ENCODE data around the gene FGFR2.

The FGFR2 gene

GRCh38 chr10:121465215-121465614, 133.0 kb downstream of the FGFR2 start:
- H3K4me2 ChIP-seq (ENCODE audit: low read length) = no peak overlapping the region
- no peaks in the 10 kb centered on the region for H3K36me3 ChIP-seq (replicated peaks; ENCODE audit: low read depth, low read length)
- no peak overlapping the region for H3K4me3 ChIP-seq (ENCODE audit: low read length)
- H3K27me3 ChIP-seq (ENCODE audit: low read depth, low read length) = no peaks in the 10 kb centered on the region
- H3K4me1 ChIP-seq (ENCODE audit: low read length) = peaks cover 33% of the 10 kb centered on the region
- TF ChIP-seq CTCF (IDR thresholded peaks at IDR 0.05; ENCODE audit: low read depth, low read length) = no peak
- TF ChIP-seq EZH2phosphoT487 (IDR thresholded peaks at IDR 0.05; ENCODE audit: low read depth) = no peak
- no peak overlapping the region for H3K27ac ChIP-seq (ENCODE audit: low read length)
- H3K79me2 ChIP-seq (ENCODE audit: low read length) = no peaks in the 10 kb centered on the region
- H4K20me1 ChIP-seq (ENCODE audit: insufficient read depth, low read length) = no peaks in the 10 kb centered on the region
- H2AFZ ChIP-seq (ENCODE audit: low read depth, low read length) = no peak overlapping the region
- H3K9me3 ChIP-seq (ENCODE audit: insufficient read depth, low read length) = no peaks in the 10 kb centered on the region
- no peak overlapping the region for H3K9ac ChIP-seq (ENCODE audit: low read length)

GRCh38 chr10:121464517-121464916, 133.7 kb downstream of the FGFR2 start:
- peaks cover 26% of the 10 kb centered on the region for H3K4me1 ChIP-seq (ENCODE audit: low read length)
- H4K20me1 ChIP-seq (ENCODE audit: insufficient read depth, low read length) = no peaks in the 10 kb centered on the region
- H3K9me3 ChIP-seq (ENCODE audit: insufficient read depth, low read length) = no peaks in the 10 kb centered on the region
- H3K79me2 ChIP-seq (ENCODE audit: low read length) = no peaks in the 10 kb centered on the region
- no peak overlapping the region for H3K27ac ChIP-seq (ENCODE audit: low read length)
- TF ChIP-seq CTCF (IDR thresholded peaks at IDR 0.05; ENCODE audit: low read depth, low read length) = no peak
- TF ChIP-seq EZH2phosphoT487 (IDR thresholded peaks at IDR 0.05; ENCODE audit: low read depth) = no peak
- H3K4me2 ChIP-seq (ENCODE audit: low read length) = no peak overlapping the region
- H2AFZ ChIP-seq (ENCODE audit: low read depth, low read length) = no peak overlapping the region
- no peaks in the 10 kb centered on the region for H3K36me3 ChIP-seq (replicated peaks; ENCODE audit: low read depth, low read length)
- no peaks in the 10 kb centered on the region for H3K27me3 ChIP-seq (ENCODE audit: low read depth, low read length)
- no peak overlapping the region for H3K9ac ChIP-seq (ENCODE audit: low read length)
- no peak overlapping the region for H3K4me3 ChIP-seq (ENCODE audit: low read length)

GRCh38 chr10:121462955-121463354, 135.3 kb downstream of the FGFR2 start:
- H2AFZ ChIP-seq (ENCODE audit: low read depth, low read length) = no peak overlapping the region
- no peak overlapping the region for H3K9ac ChIP-seq (ENCODE audit: low read length)
- no peaks in the 10 kb centered on the region for H3K9me3 ChIP-seq (ENCODE audit: insufficient read depth, low read length)
- no peaks in the 10 kb centered on the region for H4K20me1 ChIP-seq (ENCODE audit: insufficient read depth, low read length)
- no peak for TF ChIP-seq CTCF (IDR thresholded peaks at IDR 0.05; ENCODE audit: low read depth, low read length)
- H3K79me2 ChIP-seq (ENCODE audit: low read length) = no peaks in the 10 kb centered on the region
- H3K27ac ChIP-seq (ENCODE audit: low read length) = no peak overlapping the region
- H3K4me3 ChIP-seq (ENCODE audit: low read length) = no peak overlapping the region
- peaks cover 13% of the 10 kb centered on the region for H3K4me1 ChIP-seq (ENCODE audit: low read length)
- no peak overlapping the region for H3K4me2 ChIP-seq (ENCODE audit: low read length)
- no peaks in the 10 kb centered on the region for H3K27me3 ChIP-seq (ENCODE audit: low read depth, low read length)
- H3K36me3 ChIP-seq (replicated peaks; ENCODE audit: low read depth, low read length) = no peaks in the 10 kb centered on the region

- H3K4me3 ChIP-seq (ENCODE audit: low read length) = no peak overlapping the region
- peaks cover 13% of the 10 kb centered on the region for H3K4me1 ChIP-seq (ENCODE audit: low read length)
- H3K9me3 ChIP-seq (ENCODE audit: insufficient read depth, low read length) = no peaks in the 10 kb centered on the region
- no peak overlapping the region for H3K9ac ChIP-seq (ENCODE audit: low read length)
- no peak overlapping the region for H2AFZ ChIP-seq (ENCODE audit: low read depth, low read length)
- no peaks in the 10 kb centered on the region for H4K20me1 ChIP-seq (ENCODE audit: insufficient read depth, low read length)
- H3K27me3 ChIP-seq (ENCODE audit: low read depth, low read length) = no peaks in the 10 kb centered on the region
- no peak overlapping the region for H3K27ac ChIP-seq (ENCODE audit: low read length)
- no peak for TF ChIP-seq EZH2phosphoT487 (IDR thresholded peaks at IDR 0.05; ENCODE audit: low read depth)
- no peak for TF ChIP-seq CTCF (IDR thresholded peaks at IDR 0.05; ENCODE audit: low read depth, low read length)
- no peak overlapping the region for H3K4me2 ChIP-seq (ENCODE audit: low read length)
- H3K36me3 ChIP-seq (replicated peaks; ENCODE audit: low read depth, low read length) = no peaks in the 10 kb centered on the region
- no peaks in the 10 kb centered on the region for H3K79me2 ChIP-seq (ENCODE audit: low read length)
Observed at GRCh38 chr10:121462281-121462680, 136.0 kb downstream of the FGFR2 start.

All from OCI-LY3 (cell line).